Measurements from ENCODE around the gene ASCC2. TPM values are rescaled to one million over a fixed set of nuclear protein-coding genes. Genes with fewer than 3 reads are reported as not detected.

The ASCC2 gene
- total RNA-seq, 1 donor = 33.6 TPM

DNA sequence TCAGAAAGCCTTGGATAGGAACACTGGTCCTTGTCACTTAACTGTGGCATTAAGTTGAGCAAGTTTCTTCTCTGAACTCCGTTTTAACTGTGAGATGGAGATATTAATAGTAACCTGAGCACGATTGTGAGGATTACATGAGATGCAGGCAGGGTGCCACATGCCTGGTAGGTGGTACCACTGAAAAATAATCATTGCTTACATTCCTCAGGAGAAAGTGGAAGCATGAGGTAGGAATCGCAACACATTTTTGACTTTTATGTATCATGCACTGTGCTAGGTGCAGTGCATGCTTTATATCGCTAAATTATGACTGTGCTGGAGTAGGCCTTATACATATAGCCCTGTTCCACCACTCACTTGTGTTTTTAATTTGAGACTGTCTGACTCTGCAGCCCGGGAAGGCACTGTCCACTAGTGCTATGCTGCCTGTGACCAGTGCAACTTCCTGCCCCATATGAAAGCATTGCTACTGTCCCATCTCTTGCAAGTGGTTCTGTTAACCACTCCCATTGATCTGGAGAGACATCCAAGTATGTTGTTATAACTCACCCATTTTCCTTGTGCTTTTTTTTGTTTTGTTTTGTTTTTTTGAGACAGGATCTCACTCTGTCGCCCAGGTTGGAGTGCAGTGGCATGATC, 69.9 kb downstream of the ASCC2 start:
- TF ChIP-seq, protein P1, sequence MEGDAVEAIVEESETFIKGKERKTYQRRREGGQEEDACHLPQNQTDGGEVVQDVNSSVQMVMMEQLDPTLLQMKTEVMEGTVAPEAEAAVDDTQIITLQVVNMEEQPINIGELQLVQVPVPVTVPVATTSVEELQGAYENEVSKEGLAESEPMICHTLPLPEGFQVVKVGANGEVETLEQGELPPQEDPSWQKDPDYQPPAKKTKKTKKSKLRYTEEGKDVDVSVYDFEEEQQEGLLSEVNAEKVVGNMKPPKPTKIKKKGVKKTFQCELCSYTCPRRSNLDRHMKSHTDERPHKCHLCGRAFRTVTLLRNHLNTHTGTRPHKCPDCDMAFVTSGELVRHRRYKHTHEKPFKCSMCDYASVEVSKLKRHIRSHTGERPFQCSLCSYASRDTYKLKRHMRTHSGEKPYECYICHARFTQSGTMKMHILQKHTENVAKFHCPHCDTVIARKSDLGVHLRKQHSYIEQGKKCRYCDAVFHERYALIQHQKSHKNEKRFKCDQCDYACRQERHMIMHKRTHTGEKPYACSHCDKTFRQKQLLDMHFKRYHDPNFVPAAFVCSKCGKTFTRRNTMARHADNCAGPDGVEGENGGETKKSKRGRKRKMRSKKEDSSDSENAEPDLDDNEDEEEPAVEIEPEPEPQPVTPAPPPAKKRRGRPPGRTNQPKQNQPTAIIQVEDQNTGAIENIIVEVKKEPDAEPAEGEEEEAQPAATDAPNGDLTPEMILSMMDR (IDR thresholded peaks at IDR 0.05; ENCODE audit: insufficient read depth, low read length) = no peak
- peak overlapping the region; percentile 100 for H3K4me3 ChIP-seq (ENCODE audit: low read depth, low read length)
- DNase-seq (ENCODE audit: low read depth) = no peak

DNA sequence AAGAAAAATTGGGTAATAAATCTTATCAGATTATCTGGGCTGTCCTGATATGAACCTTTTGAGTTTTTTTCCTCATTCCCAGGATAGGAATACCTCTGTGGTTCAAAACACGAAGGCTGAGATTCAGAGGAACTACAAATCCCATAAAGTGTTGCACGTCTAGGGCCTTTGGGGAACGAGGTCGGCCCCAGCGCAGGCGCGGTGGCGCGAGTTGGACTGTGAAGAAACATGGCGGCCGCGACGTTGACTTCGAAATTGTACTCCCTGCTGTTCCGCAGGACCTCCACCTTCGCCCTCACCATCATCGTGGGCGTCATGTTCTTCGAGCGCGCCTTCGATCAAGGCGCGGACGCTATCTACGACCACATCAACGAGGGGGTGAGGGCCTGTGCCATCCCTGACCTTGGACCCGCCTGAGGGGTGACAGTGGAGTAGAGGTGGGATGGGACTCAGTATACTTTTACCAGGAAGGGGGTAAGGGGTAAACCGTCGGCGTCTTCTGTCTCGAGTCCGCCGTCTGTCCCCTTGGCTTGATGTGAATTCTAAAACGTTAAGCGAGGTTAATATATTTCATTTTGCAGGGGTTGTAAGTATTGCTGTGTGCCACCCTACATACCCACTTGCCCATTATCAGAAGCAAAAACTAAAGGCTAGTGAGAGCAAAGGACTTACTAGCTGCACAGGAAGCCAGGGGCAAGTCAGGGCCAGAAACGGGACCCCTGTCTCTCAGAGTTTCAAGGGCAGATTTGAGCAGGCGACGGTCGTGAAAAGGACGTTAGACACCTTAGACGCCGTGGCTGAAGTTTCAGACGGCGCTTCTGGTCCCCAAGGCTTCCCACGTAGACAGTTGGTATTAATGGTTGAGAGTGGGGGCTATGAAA, 70.7 kb downstream of the ASCC2 start, which contains the start of gene UQCR10:
TSS of gene UQCR10 (plus strand) at position 199 of the 881 bp plus-strand sequence. CDS start at position 229, 30 bp downstream.
- peak; percentile 94 for DNase-seq (ENCODE audit: low read depth)
- TF ChIP-seq, protein P1 (IDR thresholded peaks at IDR 0.05; ENCODE audit: insufficient read depth, low read length) = no peak
- peak within 1 kb of the TSS; percentile 100 for H3K4me3 ChIP-seq (ENCODE audit: low read depth, low read length)

DNA sequence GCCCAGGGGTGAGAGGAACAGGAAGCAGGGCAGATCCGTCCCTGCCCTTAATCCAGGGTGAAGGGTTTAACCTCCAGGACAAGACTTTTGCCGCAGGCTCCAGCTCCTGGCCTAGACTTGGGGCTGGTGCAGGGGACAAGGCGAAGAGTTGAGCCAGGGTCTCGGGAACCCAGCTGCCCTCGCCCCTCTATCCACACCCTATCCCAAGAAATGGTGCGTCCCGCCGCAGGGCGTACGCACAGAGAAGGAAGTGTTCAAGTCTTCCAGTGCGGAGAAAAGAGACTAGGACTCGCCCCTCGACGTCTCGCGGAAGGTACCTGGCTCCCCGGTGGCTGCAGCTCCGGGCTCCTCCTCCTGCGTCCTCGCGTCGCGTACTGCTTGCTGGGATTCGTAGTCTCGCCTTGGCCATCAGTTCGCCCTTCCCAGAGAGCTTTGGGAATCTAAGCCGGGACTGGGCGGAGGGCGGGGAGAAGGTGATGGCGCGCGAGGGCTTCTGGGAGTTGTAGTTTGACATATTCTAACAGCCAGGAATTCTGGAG, 71.4 kb downstream of the ASCC2 start, which contains the start of gene ZMAT5:
TSS of gene ZMAT5 (minus strand) at position 376 of the 539 bp plus-strand sequence. CDS start 18,463 bp downstream, outside the sequence.
- peak within 1 kb of the TSS; percentile 100 for H3K4me3 ChIP-seq (ENCODE audit: low read depth, low read length)
- TF ChIP-seq, protein P1 (IDR thresholded peaks at IDR 0.05; ENCODE audit: insufficient read depth, low read length) = no peak
- DNase-seq (ENCODE audit: low read depth) = peak; percentile 96

DNA sequence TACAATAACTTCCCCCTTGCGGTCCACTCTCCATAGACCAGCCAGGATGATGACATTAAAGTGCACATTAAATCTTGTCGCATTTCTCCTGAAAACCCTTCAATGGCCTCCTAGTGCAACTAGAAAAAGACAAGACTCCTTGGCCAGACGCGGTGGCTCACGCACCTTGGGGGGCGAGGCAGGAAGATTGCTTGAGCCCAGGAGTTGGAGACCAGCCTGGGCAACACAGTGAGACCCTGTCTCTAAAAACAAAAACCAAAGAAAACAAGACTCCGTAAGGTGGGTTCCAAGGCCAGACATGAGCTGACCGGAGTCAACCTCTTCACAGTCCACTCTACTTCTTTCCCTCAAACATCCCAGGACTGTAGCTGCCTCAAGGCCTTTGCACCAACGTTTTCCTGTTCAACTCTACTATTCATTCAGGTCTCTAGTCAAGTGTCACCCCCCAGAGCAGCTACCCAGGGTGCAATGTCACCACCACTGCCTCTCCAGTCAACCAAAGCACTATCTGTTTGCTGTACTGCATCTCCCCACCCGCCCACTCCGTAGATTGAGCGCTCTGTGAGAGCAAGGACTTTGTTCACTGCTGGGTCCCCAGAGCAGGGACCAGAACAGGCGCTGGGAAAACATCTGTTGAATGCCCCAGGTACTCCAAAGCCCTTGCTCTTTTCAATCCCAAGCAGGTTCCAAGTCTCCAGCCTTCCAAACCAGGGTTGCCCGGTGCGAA, 72.0 kb downstream of the ASCC2 start:
- no peak for DNase-seq (ENCODE audit: low read depth)
- H3K4me3 ChIP-seq (ENCODE audit: low read depth, low read length) = peak overlapping the region; percentile 95
- TF ChIP-seq, protein P1 (IDR thresholded peaks at IDR 0.05; ENCODE audit: insufficient read depth, low read length) = no peak

DNA sequence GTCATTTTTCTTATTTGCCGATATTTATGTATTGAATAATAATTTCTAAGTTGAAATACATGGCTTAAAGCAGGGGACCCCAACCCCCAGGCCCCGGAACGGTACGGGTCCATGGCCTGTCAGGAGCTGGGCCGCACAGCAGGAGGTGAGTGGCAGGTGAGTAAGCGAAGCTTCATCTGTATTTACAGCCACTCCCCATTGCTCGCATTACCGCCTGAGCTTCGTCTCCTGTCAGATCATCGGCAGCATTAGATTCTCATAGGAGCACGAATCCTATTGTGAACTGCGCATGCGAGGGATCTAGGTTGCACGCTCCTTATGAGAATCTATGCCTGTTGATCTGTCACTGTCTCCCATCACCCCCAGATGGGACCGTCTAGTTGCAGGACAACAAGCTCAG, 75.8 kb downstream of the ASCC2 start:
- TF ChIP-seq, protein P1 (IDR thresholded peaks at IDR 0.05; ENCODE audit: insufficient read depth, low read length) = no peak
- no peak for DNase-seq (ENCODE audit: low read depth)
- no peak overlapping the region for H3K4me3 ChIP-seq (ENCODE audit: low read depth, low read length)

DNA sequence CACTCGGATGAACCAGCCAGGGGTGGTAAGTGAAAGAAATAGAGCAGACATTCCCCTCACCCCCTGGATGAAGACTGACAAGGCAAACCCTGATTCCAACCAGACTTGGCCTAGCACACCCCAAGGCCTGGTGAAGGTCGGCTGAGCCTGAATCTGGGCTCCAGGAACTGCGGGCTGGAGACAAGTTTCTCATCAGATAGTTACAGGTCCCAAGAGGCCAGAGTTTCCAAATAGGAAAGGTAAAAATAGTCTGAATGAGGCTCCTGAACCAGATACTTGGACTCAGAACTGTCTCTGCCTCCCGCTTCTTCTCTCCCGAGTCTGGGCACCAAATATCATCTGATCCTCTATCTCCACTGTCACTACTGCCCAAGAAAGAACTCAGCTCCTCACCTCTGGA, 79.1 kb downstream of the ASCC2 start:
- DNase-seq (ENCODE audit: low read depth) = no peak
- TF ChIP-seq, protein P1 (IDR thresholded peaks at IDR 0.05; ENCODE audit: insufficient read depth, low read length) = no peak
- no peak overlapping the region for H3K4me3 ChIP-seq (ENCODE audit: low read depth, low read length)
